ELR (cell line): Measurements from ENCODE around the gene INHBA.
A peak's percentile ranks its signal among the peaks of the same experiment; 100 is the strongest.

Experiments
- DNase-seq: peaks from one replicate; pipeline ENCODE4 v3.0.0-alpha.2; 2015; ENCODE audit warnings: low read depth

Gene INHBA

DNA sequence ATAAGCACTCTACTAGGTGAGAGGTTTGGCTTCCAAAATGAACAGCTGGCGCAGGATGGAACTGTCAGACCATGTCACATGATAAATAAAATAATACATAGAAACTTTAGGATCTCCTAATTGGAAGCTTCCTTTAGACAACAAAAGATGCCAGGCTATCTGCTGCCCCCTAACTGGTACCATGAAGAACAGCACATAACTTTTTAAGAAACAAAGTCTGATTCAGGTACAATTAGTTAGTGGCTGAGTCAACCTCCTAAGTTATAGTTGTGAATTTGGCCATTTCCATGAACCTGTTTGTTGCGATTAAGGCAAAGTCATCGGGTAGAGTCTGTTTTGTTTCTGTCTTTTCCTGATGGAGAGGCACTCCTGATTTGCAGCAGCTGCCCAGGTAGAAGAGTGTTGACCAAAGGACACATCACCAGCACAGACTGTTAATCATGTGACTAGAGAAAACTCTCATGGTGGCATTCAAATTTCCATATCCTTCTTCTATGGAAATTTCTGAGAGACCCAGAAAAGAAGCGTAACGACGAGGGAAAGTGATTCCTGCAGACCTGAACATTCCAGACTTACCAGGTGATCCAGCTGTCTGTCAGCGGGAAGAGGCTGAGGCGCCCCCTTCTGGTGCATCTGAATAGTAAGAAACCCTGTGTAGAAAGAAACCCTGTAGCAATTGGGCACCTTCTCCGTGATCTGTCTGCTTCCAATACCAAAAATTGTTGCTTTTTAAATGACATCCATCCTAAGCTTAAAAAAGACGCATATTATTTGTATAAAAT lies 8.6 kb upstream of the INHBA start:
- DNase-seq: peak; percentile 59

DNA sequence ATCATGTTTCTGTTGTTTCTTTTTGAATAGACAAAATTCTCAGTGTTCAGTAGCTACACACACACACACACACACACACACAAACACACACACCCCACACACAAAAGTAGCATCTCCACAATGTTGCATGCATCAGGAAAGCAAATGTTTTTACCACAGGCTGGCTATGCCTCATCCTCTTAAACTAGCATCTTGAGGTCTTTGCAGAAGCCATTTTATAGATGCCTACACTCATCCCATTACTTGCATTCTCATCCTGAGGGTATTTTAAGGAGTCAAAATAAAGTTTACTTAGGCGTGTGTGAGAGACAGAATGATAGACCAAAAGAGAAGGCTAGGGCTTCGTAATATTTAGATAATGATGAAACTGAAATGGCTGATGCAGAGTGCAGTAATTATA lies 7.9 kb upstream of the INHBA start:
- DNase-seq: no peak

DNA sequence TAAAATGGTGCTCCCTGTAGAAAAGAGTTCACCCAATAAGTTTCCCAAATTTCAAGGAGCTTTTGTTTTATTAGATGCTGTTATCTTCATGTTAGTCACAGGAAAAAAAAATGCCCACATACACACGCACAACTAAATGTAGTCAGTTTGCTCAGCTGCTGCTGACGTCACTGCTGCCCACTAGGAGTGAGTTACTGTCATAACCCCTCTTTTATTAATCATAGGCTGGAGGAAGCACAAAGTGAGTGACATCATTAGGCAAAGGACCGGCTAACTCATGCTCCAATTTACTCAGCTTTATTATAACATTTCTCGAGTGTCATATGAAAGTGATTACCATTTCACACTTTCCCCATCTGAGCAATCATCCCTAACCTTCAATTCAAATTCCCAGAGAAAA lies 6.7 kb upstream of the INHBA start:
- DNase-seq: peak; percentile 93

DNA sequence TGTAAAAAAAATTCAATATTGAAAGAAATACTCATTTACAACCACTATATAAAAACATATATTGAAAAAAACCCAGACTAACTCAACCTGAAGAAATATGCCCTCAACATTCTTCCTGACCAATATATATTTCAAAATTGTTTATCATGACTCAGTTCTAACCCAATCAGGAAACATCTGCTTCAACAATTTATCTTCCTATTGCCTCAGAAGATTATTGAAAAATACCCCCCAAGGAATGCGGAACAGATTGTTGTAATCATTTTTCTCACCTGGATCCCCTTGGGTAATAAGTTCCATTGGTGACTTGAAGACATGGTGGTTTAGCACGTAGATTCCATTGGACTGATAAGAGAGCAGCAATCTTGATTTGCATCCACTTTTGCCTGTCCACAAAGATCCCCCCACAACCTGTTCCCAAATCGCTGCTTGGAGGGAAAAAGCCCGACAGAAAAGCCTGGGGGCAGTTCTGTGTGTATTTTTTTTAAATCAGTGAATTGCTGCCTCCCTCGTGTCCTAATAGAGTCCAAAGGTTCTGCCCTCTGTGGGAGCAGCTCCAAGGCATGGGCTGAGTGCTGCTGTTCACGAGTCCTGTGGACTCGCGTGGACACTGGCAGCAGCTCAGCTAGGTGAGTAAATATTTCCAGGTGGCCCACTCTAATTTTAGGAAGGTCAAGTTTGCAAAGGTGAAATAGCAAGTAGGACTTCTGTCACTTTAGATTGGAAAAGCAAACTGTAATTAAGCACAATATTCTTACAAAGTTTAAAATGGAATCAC lies 5.9 kb upstream of the INHBA start:
- peak; percentile 47 for DNase-seq

DNA sequence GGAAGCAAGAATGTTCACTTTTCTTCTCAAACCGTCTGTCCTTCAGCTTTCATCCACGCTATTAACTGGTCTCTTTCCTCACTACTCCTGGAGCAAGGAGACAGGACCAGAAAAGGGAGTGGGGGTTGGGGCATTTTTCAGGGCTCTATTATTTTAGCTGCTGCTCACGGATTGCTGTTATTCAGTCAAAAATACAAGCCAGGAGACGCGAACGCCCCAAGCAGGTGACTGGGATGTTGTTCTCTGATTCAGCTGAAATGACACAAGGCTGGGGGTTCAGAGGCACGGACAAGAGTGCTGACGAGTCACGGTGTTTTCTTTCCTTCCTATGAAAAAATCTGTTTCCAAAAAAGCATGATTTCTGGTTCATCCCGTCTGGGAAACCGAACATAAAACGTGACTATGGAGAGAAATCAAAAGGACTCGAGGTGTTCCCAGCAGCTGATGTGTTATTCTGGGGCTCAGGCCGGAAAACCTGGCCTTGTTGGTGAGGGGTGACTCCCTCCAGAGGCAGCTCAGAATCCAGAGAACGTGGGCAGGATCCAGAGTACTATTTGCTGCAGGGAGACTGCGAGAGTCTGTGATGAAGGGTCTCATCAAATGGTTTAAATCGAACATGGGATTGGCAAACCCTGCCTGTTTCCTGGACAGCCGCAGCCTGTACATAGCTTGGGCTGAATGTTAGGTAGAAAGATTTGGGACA lies 3.5 kb upstream of the INHBA start:
- DNase-seq: no peak

DNA sequence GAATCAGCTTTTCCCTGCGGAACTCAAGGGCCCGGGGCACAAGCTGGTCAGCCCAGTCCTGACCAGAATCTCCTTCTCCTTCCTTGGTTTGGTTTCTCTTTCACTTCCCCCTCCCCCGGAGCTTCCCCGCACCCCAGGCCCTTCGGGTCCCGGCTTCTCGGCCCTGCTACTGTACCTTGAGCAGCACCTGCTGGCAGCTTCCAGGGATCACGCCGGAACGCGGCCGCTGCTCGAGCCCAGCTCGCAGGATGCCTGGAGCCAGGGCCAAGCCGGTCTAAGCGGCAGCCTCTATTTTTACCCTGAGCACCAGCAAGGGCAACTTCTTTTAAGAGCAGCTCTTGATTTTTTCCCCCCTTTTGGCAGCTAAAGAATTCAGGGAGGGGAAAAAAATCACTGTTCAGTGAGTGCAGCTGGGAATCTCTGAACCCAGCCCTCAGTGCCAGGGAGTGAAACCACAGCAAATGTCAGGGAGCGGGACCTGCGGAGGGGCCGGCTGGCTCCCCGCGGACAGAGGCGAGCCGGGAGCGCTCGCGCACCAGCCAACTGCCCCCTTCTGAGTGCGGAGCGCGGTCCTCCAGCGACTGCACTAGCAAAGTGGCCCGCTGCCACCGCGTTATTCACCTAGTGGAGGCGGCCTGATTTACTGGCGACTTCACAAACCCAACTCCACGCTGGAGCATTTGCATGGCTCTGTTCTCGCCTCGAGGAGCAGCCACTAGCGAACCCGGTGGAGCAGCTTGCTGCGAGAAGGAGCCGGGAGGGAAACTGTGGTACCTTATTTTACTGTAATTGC lies 2.4 kb upstream of the INHBA start:
- peak; percentile 97 for DNase-seq

DNA sequence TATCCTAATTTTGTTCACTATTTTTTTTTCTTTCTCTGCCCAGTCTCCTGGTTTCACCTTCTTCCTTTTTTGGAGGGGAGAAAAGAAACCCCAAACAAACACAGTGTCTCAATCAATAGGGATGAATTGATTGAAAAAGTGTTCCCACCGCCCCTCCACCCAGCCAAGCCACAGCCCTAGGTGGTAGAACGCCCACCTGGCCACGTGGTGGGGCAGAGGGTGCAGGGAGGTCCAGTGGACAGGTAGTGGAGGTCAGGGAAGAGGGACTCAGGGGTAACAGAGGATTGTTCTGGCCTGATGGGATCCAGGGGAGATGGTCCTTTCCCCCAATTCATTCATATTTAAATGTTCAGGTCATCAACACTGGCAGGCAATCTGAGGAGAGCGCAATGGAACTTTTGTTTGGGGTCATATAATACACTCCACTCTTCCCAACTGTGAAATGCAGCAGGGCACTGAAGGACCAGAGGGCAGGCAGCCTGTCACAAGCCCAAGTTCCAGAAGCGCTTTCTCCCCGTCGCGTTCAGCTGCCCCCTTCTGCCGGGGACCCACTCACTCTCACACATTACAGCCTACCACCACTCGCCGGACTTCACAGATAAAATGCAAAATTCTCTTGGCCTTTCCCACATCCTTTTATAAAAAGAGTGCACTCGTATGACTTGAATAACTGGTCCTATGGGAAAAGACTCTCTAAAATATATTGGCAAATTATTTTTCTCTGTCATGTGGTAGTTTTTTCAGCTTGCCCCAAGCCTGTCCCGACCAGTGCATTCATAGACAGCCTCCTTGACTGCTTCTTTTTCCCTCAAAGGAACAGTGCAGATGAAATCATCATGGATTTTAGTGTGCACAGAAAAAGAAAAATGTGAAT lies 1.6 kb downstream of the INHBA start:
- no peak for DNase-seq

DNA sequence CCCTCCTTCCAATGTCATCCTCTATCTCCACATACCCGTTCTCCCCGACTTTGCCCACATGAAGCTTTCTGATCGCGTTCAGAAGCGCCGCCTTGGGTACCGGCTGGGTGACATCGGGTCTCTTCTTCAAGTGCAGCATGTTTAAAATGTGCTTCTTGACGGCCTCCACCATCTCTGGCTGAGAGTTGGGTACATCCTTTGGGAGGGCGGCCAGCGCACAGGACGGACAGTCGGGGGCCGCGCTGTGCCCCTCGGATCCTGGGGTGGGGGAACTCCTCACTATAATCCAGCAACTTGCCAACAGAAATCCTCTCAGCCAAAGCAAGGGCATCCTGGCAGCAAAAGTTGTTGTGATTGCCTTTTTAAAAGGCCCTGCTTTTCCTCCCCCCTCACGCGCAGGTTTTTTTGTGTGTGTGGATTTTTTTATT lies 2.8 kb downstream of the INHBA start:
- DNase-seq: no peak

DNA sequence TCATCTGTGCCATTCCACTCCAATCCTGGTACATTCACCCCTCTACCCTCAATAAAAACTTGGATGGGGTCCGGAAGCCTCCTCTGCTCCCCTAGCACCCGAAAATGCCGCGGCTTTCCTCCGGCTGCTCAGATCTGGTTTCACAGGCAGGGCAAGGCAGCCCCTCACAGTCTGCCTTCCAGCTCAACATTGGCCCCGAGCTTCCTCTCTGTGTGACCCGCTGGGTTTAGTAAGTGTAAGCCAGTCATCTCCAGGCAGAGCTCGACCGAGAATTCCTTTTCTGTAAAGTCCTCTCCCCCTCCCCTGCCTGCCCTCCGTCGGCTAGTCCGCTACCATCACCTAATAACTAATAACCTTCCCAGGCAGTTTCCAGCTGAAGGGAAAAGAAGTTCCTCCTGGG lies 3.4 kb downstream of the INHBA start:
- peak; percentile 46 for DNase-seq

DNA sequence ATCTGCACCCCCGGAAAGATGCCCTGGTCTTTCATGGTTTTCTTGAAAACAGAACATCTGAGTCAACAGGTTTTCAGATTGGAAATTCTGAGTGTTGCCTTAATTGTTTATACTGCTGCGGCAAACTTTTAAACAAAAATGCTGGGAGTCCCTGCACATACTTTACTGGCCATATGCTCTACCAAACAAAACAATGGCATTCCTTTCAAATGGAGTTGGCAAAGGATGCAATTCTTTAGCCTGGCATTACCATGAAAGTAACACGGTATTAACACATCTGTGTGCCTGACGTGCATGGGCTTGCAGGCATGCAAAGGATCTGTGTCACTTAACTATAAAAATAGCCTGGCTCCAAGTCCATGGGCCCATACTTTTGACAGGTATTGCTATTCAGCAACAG lies 4.2 kb downstream of the INHBA start:
- DNase-seq: peak; percentile 79

DNA sequence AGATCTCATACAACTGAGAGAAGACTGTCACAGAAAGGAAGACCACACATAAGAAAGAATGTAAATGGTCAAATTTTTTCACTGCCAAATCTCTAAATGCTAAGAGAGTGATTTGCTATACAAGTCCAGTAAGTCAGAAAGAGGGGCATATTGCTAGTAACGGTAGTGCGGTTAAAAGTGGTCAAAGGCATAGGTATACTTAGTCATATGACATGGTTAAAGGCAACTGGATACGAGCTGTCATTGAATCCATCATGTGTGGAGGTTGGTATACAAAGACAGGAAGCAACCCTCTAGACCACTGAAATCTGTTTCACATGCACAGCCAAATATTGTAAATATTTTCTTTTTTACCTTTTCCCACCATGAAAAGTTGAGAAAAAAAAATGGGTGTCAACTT lies 4.8 kb downstream of the INHBA start:
- no peak for DNase-seq

DNA sequence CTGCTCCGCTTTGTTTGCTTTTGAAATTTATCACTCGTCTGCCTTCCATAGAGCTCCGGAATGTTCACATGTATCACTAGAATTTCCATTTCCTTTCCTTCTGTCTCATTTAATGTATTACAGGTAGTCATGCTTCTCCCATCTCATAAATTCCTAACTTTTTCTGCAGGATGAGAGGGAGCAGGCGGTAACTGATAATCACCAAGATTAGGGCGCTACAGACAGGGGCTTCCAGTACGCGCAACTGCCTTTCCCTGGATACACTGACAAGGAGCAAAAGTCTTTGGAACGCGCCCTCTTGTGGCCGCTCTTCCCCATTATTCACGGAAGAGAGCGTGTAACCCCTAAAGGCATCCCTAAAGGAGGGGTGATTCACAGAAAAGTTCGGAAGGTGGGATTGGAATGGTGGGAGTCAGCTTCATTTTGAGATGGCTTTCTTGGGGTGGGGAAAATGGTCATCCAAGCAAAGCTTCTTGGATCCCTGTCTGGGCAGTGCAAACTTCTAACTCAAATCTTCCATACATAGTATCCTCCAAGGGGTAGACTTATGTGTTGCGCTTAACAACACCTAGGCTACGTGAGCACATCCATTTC lies 6.5 kb downstream of the INHBA start:
- peak; percentile 96 for DNase-seq

DNA sequence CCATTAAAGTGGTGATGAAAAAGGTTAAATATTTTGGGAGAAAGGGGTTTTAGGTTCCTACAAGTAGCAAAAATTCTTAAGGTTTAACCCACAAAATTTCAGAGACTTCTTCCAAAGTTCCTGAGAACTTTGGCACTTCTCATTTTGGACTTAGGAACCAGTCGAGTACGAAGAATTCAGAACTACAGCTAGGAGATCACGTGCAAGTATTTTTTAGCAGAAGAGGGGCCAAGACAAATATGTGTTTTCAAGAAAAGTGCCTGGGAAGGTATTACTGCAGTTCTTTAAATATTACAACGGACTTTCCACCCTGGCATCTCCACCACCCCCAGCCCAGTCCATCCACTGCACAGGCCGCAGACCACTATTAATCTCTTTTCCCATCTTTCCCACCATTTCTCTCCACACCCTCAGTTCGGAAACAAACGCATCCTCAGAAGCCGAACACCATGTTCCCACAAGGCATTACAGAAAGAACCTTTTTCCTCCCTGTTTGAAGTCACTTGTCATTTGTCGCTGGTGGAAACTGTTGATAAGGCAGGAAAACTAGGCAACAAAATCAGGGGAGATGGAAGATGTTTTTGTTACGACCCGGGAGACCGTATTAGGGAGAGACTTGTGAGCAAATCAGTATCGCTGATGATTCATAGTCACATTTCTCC lies 7.1 kb downstream of the INHBA start:
- DNase-seq: peak; percentile 88

DNA sequence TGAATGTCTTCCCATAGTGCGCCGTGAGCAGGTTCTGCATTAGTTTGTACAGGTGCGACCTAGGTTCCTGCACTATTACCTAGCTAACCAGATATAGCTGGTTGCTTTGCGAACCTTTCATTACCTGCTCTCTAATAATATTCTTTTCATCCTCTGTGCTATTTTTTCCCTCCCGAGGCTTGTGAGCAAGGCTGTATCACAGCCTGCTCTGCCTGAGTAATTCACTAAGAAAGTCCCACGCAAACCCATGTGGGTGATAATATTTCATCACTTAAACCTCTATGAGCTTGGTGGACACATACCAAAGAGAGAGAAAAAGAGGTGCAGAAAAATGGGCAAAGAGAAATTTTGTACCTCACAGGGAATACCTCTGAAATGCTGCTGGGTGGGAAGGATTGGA lies 8.4 kb downstream of the INHBA start:
- DNase-seq: no peak

DNA sequence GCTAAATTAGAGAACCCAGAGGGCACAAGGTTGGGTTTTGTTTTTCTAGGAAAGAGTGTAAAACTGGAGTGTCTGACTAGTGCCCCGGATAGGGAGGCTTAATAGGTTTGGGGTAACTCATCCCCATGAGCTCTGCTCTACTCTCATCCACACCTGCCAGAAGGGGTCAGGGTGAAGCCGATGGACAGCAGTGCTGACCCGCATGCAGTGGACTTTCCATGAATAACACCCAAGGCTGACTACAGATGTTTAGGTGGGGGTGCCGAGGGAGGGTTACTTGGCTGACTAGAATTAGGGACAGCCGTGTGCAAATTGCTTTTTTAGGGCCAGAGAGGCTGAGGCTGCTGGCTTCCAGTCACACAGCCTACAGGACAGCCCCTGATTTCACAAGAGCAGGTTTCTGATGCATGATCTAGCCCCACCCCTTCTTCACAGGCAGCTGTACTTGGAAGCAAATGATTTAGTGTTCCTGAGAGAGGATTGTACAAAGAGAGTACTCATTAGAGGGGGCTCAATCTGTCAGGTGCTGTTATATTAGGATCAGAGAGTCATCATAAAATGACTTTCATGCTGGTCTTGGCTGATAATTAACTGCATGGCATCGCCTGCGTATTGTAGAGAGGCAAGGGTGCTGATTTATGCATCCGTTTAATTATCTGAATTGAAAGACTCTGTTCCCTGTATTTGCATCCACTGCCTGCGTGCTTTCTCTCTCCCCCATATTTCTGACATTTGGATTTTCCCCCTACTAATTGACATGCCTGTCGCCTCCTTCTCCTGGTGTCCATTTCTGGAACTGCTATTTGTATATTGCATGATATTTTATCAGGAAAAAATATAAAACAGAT lies 9.5 kb downstream of the INHBA start:
- DNase-seq: peak; percentile 42

DNA sequence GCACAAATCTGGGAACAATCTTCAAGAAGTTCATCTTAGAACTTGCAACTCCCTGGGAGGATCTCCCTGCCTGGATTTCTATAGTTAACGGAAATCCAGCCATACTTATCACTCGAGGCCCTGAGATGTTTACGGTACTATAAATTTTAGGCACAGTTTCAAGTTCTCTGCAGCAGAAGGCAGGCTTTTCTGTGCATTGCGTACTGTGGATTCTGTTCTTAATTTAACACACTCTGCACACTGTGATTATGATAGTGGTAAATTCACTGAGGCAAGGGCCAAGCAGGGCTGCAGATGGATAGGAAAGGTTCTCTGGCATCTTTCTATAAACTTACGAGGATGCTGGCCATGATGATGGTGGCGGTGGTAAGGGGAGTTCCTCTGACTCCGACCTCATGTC lies 10.6 kb downstream of the INHBA start:
- DNase-seq: no peak

DNA sequence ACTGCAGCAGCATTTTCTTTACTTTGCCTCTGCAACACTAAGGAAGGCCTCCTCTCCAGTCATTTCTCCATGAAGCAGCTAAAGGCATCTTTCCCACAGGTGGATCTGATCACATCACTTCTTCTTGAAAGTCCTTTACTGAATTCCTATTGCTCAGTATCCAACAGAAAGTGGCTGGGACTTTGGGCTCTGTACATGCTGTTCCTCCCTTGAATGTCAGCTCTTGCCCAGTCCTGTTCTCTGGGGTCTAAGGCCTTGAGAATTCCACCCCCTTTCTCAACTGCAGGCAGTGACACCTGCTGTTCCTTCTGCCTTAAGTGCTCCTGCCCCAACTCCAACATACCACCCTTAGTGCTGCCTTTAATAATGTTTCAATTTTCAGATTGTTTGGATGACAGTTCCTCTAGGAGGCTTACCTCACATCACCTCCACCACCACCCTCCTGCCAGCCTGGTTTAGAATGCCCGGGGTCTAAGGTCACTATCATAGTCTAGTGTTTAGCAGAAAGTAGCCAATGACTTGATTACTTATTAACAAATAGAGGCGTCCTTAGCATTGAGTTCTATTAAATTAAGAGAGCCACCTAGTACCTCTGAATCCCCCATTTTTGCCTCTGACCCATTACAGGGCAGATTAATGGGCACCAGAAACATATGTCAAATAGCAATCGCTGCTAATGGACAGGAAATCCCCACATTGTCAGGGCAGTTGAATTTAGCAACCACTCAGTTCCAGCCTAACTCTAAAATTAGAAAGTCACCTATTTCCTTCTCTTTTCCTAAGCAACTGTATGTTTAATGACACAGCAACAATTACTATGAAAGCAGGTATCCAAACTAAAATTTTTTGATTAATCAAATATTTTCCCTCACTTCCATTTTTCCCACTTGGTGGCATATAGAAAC lies 11.4 kb downstream of the INHBA start:
- DNase-seq: no peak

DNA sequence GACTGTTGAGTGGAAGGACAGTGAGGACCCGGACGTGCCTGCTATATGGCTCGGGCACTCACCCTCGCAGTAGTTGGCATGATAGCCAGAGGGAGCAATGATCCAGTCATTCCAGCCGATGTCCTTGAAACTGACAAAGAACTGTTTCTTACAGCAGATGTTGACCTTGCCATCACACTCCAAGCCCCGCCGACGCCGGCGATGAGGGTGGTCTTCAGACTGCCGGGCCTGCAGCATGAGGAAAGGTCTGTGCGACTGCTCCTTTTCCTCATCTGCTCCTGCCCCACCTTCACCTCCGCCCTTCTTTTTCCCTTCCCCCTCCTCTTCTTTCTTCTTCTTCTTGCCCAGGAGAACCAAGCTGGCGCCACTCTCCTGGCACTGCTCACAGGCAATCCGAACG lies 13.1 kb downstream of the INHBA start:
- no peak for DNase-seq
